Measurements from ENCODE around the gene SIM1. TPM values are rescaled to one million over a fixed set of nuclear protein-coding genes. Genes with fewer than 3 reads are reported as not detected.

SIM1 gene
- total RNA-seq, 4 donors from 2014 or later: 14.0 to 29.5 (median 20.4) TPM

DNA sequence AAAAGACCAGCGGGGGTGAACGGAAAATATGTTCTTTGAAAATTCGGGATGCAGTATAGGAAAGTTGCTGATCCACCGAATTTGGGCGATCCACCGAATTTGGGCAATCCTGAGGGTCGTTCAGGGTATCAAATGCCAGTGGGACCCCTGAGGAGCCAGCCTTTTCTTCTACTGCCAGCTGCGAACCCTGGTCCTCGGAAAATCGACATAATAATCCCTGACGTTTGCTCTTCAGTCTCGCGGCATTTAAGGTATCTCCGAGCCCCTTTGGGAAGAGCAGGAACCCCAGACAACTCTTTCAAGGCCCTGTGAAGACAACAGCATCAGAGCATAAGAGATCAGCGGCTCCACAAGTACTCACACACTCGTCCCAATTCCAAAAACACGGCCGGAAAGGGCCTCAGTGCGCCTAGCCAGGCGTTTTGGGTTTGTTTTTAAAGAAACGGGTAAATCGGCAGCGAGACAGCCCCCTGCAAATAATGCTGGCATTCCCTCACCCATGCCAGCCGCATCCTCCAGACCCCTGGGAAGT is 1.0 kb downstream of the SIM1 start:
- TF ChIP-seq CTCF (IDR thresholded peaks at IDR 0.05; ENCODE audit: low read depth): no peak

GRCh38 chr6:100462706-100463629 is 1.8 kb downstream of the SIM1 start:
- TF ChIP-seq CTCF (IDR thresholded peaks at IDR 0.05; ENCODE audit: low read depth): no peak

- no peak for TF ChIP-seq CTCF (IDR thresholded peaks at IDR 0.05; ENCODE audit: low read depth)
These were observed 2.6 kb downstream of the SIM1 start for GRCh38 chr6:100461917-100462705.

DNA sequence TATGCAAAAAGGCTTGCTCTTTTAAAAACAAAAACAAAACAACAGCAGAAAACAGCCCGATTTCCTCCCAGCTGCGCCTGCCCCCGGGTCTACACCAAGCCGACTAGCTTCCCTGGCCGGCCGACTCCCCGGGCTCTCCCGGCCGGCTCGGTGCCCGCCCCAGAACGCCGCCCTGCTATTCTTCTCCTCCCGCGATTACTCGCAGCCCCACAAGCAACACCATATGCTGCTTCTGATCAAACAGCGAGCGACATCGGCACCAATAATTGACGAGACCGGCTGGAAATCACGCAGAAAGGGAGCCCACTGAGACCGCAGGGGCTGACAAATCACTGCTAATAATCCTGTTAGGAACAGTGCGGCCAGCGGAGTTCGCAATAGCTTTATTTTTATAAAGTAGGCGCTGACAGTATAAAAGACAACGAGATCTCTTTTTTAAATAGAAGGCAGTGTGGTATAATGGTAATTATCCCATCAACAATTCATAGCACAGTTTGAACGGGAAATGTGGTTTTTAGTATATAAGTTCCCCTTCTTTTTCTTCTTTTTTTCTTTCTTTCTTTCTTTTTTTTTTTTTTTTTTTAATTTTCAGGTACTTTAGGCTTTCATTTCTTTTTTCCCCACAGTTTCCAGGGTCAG is 3.3 kb downstream of the SIM1 start:
- TF ChIP-seq CTCF (IDR thresholded peaks at IDR 0.05; ENCODE audit: low read depth): no peak

DNA sequence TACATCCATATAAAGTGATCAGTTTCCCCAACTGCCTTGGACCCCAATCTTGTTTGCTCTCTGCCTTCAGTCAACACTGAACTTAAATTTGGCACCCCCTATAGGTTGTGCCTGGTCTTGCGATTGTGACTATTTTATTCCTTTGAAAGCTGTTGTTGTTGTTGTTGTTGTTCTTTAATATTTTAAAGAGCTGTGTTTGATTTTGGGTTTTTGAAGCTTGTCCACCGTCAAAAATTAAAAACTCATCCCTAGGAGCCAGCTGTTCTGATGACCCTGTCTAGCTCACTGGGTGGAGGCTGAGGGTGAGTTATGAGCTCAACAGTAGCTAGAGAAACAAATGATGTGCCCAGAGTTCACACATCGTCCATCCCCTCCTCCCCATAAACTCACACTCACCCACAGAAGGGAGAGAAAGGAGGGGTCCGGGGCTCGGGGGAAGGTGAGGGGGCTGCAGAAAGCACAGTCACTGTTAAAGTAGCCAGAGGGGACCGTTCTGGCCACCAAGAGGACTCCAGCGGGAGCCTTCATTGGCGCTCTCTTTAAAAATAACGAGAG is 4.0 kb downstream of the SIM1 start:
- TF ChIP-seq CTCF (IDR thresholded peaks at IDR 0.05; ENCODE audit: low read depth): no peak

GRCh38 chr6:100459592-100460184 is 5.0 kb downstream of the SIM1 start:
- no peak for TF ChIP-seq CTCF (IDR thresholded peaks at IDR 0.05; ENCODE audit: low read depth)
